Measurements from ENCODE around the gene KLHDC8A. TPM values are rescaled to one million over a fixed set of nuclear protein-coding genes. Genes with fewer than 3 reads are reported as not detected.
"Not testable (repeated sequence)": the region's sequence is repeated elsewhere in the genome, so short reads cannot be mapped to it uniquely, and the experiment has no call there.

The KLHDC8A gene
- total and polyA plus RNA-seq, 8 donors, result 0.32 to 1.3 (median 1.1) TPM; not detected in 1

- Histone ChIP-seq H3K9me3 (no peaks in the 10 kb centered on the region), H3K4me1 (peaks cover 3 to 15% of the 10 kb centered on the region in 2 donors), H3K4me3 (no peak overlapping the region), H3K36me3 (no peaks in the 10 kb centered on the region), H3K27me3 (peaks cover 0 to 35% of the 10 kb centered on the region in 2 donors), H3K27ac (no peak overlapping the region)
- DNase-seq (no peak), ATAC-seq (no peak)
- TF ChIP-seq CTCF (IDR thresholded peaks at IDR 0.05), result no peak
- intact Hi-C loops (cut with DNase I), result no loop called here
These were observed 15.3 kb upstream of the KLHDC8A start for GRCh38 chr1:205371871-205372660.

- no peak for TF ChIP-seq CTCF (IDR thresholded peaks at IDR 0.05)
These were observed 14.1 kb upstream of the KLHDC8A start for GRCh38 chr1:205370780-205371179.

GRCh38 chr1:205369701-205370123 is 13.0 kb upstream of the KLHDC8A start:
- Histone ChIP-seq H3K36me3 (no peaks in the 10 kb centered on the region), H3K4me3 (no peak overlapping the region), H3K4me1 (peaks cover 3 to 15% of the 10 kb centered on the region in 2 donors), H3K27me3 (peaks cover 0 to 24% of the 10 kb centered on the region in 2 donors), H3K9me3 (no peaks in the 10 kb centered on the region), H3K27ac (no peak overlapping the region)
- intact Hi-C loops (cut with DNase I), result no loop called here
- TF ChIP-seq CTCF (IDR thresholded peaks at IDR 0.05), result no peak
- no peak for DNase-seq
- ATAC-seq, result no peak

More at GRCh38 chr1:205370780-205371179, 14.1 kb upstream of the KLHDC8A start:
- H3K4me3 ChIP-seq, result no peak overlapping the region
- H3K4me1 ChIP-seq, result peaks cover 3 to 15% of the 10 kb centered on the region in 2 donors
- intact Hi-C loops (cut with DNase I), result no loop called here
- H3K27ac ChIP-seq, result no peak overlapping the region
- no peaks in the 10 kb centered on the region for H3K36me3 ChIP-seq
- ATAC-seq, result no peak
- H3K27me3 ChIP-seq, result peaks cover 0 to 29% of the 10 kb centered on the region in 2 donors
- no peak for DNase-seq
- no peaks in the 10 kb centered on the region for H3K9me3 ChIP-seq

- Histone ChIP-seq H3K27me3 (peaks cover 0 to 12% of the 10 kb centered on the region in 2 donors), H3K4me3 (no peak overlapping the region), H3K36me3 (no peaks in the 10 kb centered on the region), H3K4me1 (peaks cover 0 to 10% of the 10 kb centered on the region in 2 donors), H3K27ac (no peak overlapping the region), H3K9me3 (no peaks in the 10 kb centered on the region)
- DNase-seq (no peak), ATAC-seq (no peak)
- intact Hi-C loops (cut with DNase I), result no loop called here
- TF ChIP-seq CTCF (IDR thresholded peaks at IDR 0.05), result no peak
These were observed 11.8 kb upstream of the KLHDC8A start for GRCh38 chr1:205368478-205368877.

GRCh38 chr1:205365945-205366463 is 9.3 kb upstream of the KLHDC8A start:
- intact Hi-C loops (cut with DNase I), result no loop called here
- Histone ChIP-seq H3K27me3 (no peaks in the 10 kb centered on the region), H3K27ac (no peak overlapping the region), H3K4me1 (no peaks in the 10 kb centered on the region), H3K4me3 (no peak overlapping the region), H3K9me3 (no peaks in the 10 kb centered on the region), H3K36me3 (no peaks in the 10 kb centered on the region)
- no peak for ATAC-seq
- TF ChIP-seq CTCF (IDR thresholded peaks at IDR 0.05), result no peak
- no peak for DNase-seq

- H3K27ac ChIP-seq; H3K36me3 ChIP-seq; H3K4me1 ChIP-seq; ATAC-seq; H3K27me3 ChIP-seq; DNase-seq; intact Hi-C loops (cut with DNase I); H3K4me3 ChIP-seq; H3K9me3 ChIP-seq: not testable (repeated sequence)
These were observed 8.4 kb upstream of the KLHDC8A start for GRCh38 chr1:205365086-205365485.

Data from left lung (tissue), 10 donors.